Bone marrow (tissue), 2 donors: ENCODE results near the gene VWA7.
"Not testable (repeated sequence)": the region's sequence is repeated elsewhere in the genome, so short reads cannot be mapped to it uniquely, and the experiment has no call there.

Experiments used
- DNase-seq, 2 donors: peaks; one replicate each; lab custom pipeline; 2025; lab: John Stamatoyannopoulos, UW

Gene VWA7

GRCh38 chr6:31801031-31801927 lies 24.2 kb upstream of the VWA7 start:
- not testable (repeated sequence) for DNase-seq

- no peak for DNase-seq
Measured at GRCh38 chr6:31799781-31800180, 22.7 kb upstream of the VWA7 start.

- no peak for DNase-seq
Measured at GRCh38 chr6:31797588-31797987, 20.5 kb upstream of the VWA7 start.

GRCh38 chr6:31796993-31797385 lies 19.9 kb upstream of the VWA7 start:
- DNase-seq: no peak

DNA sequence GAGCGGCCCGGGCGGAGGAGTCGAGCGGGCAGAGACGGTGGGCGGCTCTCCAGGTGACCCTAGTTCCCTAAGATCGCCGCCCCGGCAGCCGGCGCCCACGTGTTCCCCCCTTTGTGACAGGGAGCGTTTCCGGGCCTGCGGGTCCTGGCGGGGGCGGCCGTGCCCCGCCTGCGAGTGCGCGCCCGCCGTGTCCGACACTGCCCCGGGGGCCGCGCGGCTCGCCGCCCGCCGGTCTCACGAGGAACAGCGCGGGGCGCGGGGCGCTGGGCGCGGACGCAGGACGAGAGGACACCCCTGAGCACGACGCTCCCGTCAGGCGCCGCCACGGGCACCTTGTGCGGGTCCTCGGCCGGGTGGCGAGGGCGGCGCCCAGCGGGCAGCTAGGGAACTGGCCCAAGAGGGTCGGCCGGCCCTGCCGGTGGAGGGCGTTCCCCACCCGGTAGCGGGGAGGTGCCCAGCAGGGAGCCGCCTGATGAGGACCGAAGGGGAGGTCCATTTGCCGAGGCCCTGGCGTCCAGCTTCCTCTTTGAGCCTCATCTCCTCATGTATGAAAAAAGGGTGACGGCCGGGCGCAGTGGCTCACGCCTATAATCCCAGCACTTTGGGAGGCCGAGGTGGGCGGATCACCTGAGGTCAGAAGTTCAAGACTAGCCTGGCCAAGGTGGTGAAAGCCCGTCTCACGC lies 18.6 kb upstream of the VWA7 start, which contains the start of gene VARS1:
VARS1 (minus strand) TSS at position 137 of the 683 bp plus-strand sequence. CDS start 535 bp downstream, outside the sequence.
- DNase-seq: peak; percentile 69 to 76

DNA sequence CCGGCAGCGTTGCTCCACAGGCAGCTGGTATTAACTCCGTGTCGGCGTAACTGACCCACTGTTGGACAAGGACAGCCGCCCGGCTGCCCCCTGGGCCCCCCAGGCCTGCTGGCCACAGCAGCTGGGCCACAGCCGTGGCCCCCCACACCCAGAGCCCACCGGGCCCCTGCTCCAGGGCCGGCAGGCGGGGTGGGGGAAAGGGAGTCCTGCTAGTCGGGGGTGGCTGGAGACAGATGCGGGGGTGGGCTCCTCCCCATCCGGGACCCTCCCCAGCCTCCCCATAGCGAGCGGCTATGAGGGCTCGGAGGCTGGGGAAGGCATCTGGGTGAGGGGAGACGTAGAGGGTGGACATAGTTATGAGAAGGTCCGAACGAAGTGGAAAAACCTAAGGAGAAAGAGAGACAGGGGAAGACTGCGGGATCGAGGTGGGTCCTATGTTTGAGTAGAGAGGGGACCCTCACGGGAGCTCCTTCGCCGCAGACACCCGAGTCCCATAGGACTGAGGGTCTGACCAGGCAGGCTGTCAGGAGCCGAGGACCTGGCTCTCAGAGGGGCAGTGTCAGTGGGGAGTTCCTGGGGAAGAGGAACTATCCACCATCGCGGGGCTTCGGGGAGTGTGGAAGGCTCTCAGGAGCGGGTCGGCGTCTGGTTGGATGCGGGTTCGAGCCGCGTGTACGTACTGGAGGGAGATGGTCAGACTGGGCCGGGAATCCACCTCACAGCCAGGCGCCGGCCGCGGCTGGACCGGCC lies 17.9 kb upstream of the VWA7 start:
- DNase-seq: peak in 1 of 2 donors; percentile 62

DNA sequence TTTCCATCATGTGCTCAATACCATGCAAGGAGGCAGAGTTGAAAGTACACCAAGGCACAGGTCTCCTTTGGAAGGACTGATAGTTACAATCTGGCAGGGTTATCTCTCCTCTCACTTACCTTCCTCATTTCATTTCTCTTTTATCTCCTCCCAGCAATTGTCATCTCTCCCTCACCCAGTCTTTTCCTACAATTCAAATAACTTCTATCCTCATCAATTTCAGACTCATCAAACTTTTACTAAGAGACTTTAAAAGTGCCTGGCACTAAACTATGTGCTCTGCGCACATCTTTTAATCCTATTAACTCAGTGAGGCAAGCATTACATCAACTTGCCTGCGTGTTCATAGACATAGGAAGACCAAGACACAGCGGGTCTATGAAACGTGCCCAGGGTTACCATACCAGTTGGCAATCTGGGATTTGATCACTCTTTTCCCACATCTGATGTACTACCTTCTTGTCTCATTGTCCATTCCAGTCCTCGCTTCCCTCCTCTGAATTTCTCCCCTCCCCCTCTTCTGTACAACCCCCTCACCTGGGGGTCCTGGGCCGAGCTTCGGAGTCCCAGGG lies 17.3 kb upstream of the VWA7 start:
- no peak for DNase-seq

GRCh38 chr6:31793927-31794245 lies 16.8 kb upstream of the VWA7 start:
- not testable (repeated sequence) for DNase-seq

DNA sequence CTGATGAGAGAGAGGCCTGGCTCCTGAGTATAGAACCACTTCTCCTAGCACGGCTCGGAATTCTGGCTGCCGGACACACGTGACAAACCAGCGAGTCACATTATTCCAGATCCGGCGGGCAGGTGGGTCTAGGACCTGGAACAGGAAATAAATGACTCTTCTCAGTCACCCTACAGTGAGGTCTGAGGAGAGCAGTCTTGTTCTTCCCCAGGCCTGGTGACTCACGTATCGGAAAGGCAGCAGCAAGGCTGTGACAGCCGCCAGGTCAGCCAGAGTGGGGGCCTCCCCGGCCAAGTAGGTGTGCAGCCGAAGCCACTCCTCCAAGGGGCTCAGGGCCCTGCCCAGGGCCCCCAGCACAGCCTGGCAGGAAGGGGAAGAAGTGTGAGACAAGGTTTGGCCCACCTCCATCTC lies 15.6 kb upstream of the VWA7 start:
- DNase-seq: no peak

DNA sequence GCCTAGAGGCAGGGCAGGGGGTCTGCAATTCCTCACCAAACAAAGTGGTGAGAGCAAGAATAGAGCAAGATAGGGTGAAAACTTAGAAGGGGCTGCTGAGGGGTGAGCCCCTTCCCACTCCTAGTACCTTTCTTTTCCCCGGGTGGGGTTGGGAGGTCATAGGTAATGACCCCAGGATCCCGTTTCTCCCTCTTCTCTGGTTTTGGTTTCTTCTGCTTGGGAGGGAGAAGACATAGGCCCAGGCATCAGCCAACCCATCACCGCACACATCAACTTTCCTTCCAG lies 14.9 kb upstream of the VWA7 start:
- no peak for DNase-seq

DNA sequence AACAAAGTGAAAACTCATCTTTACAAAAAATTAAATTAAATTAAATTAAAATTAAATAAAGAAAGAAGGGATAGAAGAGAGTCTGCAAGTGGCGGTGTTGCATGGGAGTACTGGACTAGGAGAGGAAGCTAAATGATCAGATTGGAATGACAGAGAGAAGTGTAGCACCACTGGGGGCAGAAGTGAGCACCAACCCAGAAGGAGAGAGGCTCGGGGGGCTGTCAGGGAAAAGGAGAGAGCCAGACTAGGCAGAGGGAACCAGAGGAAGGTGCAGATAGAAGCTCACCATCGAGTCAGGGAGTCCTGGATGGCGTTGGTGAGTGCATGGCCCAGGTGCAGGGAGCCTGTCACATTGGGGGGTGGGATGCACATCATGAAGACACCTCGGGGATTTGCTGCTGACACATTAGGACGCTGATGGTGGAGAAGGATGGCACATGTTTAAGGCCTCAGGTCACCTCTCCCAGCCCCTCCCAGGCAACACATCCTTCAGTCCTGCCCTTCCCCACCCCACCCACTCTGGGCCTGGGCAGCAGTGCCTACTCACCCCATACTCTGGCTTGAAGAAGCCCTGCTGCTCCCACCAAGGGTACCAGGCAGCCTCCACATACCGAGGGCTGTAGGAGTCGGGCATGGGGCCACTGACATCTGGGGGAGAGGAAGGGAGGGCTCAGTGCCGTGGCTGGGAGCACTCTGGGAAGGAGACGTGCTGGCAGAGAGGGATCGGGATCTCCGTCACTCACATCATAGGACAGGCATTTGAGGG lies 14.4 kb upstream of the VWA7 start:
- peak in 1 of 2 donors; percentile 48 for DNase-seq

GRCh38 chr6:31785475-31785874 lies 8.3 kb upstream of the VWA7 start:
- no peak for DNase-seq

- no peak for DNase-seq
Measured at GRCh38 chr6:31784098-31784925, 7.2 kb upstream of the VWA7 start.

DNA sequence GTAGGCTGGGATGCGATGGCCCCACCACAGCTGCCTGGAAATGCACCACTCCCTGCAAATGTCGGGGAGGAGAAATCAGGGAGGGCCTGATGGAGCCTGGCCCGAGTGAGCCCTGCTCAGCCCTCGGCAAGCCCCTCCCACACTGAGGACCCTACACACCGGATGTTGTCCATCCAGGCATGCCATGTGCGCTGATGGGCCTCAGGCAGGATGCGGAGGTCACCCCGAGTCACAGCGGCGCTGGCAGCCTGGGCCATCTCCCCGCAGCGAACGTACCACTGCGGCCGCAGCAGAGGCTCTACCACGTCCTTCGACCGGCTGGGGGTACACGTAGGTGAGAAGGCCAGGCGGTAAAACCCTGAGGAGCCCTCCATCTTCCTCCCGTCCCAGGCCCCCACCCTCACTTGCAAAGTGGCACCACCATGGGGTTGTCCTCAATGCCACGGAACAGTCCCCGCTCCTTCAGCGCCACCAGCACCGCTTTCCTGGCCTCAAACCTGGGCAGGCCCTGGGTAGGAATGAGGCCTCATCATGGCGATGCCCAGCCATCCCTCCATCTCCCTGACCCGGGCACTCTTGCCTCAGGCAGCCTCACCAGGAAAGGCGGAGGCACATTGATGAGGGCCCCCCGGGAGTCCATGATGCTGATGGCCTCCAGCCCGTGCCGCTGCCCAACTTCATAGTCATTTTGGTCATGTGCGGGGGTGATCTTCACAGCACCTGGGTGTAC lies 5.2 kb upstream of the VWA7 start:
- DNase-seq: no peak

- no peak for DNase-seq
Measured at GRCh38 chr6:31781244-31782125, 4.4 kb upstream of the VWA7 start.

DNA sequence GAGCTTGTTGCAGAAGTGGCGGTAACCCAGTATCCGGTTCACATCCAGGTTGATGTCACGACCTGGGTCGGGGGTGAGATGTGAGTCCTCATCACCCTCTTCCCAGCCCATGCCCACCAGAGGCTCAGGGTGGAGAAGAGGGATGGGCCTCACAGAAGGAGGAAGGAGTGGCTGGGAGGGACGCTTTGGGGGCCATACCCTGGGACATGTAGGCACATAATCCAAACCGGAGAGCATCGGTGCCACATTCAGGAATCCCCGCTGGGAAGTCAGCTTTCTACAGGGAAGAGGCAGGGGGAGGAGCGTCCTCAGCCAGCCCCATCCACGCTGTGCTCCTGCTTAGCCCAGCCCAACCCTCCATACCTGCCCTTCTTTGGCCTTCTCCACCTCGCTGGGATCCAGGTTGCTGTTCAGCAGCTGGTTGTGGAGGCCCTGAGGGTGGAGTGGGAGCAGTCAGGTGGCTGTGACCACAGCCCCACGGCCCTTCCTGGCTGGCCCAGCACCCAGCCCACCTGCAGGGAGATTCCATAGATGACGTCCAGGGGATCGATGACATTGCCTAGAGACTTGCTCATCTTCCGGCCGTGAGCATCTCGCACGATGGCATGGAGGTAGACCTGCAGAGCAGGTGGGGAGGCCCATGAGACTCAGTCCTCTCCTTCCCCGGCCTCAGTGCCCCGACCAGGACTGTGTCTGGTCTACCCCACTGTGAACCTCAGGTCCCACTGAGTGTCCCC lies 3.5 kb upstream of the VWA7 start:
- no peak for DNase-seq

DNA sequence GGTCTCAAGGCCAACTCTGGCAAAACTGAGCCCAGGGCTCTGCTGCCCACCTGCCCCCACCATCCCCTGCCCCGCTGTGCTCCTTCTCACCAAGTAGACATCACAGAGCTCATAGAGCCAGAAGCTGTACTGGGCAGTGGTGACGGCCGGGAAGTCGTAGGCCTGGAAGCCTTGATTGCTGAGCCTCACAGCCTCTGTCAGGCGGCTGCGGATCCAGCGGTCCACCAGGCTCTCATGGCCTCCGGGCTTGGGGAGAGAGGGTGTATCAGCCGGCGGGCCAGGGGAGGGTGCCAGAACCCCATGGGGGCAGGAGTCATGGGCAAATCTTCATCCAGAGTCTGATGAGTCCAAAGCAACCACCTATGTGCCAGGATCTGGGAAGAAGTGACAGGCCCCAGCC lies 2.8 kb upstream of the VWA7 start:
- DNase-seq: no peak
